RWPE2 (cell line): Measurements from ENCODE around the gene ASNSD1.

Experiments used
- ATAC-seq: fragments of 200-7000 bp; cut with Tn5 transposase; 3 replicates; pipeline ENCODE4 v1.9.1; 2021; ENCODE audit warnings: low read depth
- DNase-seq: peaks from one replicate; pipeline ENCODE4 v3.0.0-alpha.2; 2020; ENCODE audit warnings: low spot score
- H3K27ac ChIP-seq: fragments of 450-650 bp; 2 replicates; pipeline ENCODE4 v1.5.1; 2017; ENCODE audit warnings: mild to moderate bottlenecking; ENCODE audit not compliant: poor library complexity, severe bottlenecking
- H3K27me3 ChIP-seq: fragments of 250-450 bp; sonication (Bioruptor Pico); 2 replicates; pipeline ENCODE4 v1.5.1; 2021; ENCODE audit warnings: mild to moderate bottlenecking, moderate library complexity; ENCODE audit not compliant: insufficient read depth, poor library complexity, severe bottlenecking
- H3K36me3 ChIP-seq: fragments of 250-450 bp; sonication (Bioruptor Pico); 2 replicates; pipeline ENCODE4 v1.5.1; 2020; ENCODE audit warnings: low read depth, mild to moderate bottlenecking, moderate library complexity
- H3K4me1 ChIP-seq: fragments of 250-450 bp; sonication (Bioruptor Pico); 2 replicates; pipeline ENCODE4 v1.5.1; 2021; ENCODE audit warnings: mild to moderate bottlenecking, moderate library complexity; ENCODE audit not compliant: insufficient read depth, poor library complexity, severe bottlenecking
- H3K4me3 ChIP-seq: fragments of 250-450 bp; sonication (Bioruptor Pico); 2 replicates; pipeline ENCODE4 v1.5.1; 2021; ENCODE audit warnings: mild to moderate bottlenecking, moderate library complexity; ENCODE audit not compliant: severe bottlenecking
- H3K9me3 ChIP-seq: fragments of 250-450 bp; sonication (Bioruptor Pico); 2 replicates; pipeline ENCODE4 v1.5.1; 2021; ENCODE audit warnings: mild to moderate bottlenecking, moderate library complexity; ENCODE audit not compliant: severe bottlenecking
- CTCF ChIP-seq: fragments of 450-650 bp; IDR thresholded peaks from one replicate; pipeline ENCODE4 v1.5.1; 2017; ENCODE audit warnings: mild to moderate bottlenecking, moderate library complexity; ENCODE audit not compliant: poor library complexity, severe bottlenecking

Gene ASNSD1

GRCh38 chr2:189633392-189633811 is 27.9 kb upstream of the ASNSD1 start:
- no peaks in the 10 kb centered on the region for H3K9me3 ChIP-seq
- ATAC-seq (no peak), DNase-seq (no peak)
- H3K27me3 ChIP-seq = no peaks in the 10 kb centered on the region
- no peaks in the 10 kb centered on the region for H3K4me1 ChIP-seq
- H3K4me3 ChIP-seq = no peak overlapping the region
- TF ChIP-seq CTCF = peak; percentile 30
- no peak overlapping the region for H3K27ac ChIP-seq
- H3K36me3 ChIP-seq = no peaks in the 10 kb centered on the region

GRCh38 chr2:189635353-189635752 is 25.9 kb upstream of the ASNSD1 start:
- Histone ChIP-seq H3K27ac (no peak overlapping the region), H3K9me3 (no peaks in the 10 kb centered on the region), H3K4me3 (no peak overlapping the region), H3K27me3 (no peaks in the 10 kb centered on the region), H3K36me3 (no peaks in the 10 kb centered on the region), H3K4me1 (no peaks in the 10 kb centered on the region)
- TF ChIP-seq CTCF = no peak
- ATAC-seq (no peak), DNase-seq (no peak)

DNA sequence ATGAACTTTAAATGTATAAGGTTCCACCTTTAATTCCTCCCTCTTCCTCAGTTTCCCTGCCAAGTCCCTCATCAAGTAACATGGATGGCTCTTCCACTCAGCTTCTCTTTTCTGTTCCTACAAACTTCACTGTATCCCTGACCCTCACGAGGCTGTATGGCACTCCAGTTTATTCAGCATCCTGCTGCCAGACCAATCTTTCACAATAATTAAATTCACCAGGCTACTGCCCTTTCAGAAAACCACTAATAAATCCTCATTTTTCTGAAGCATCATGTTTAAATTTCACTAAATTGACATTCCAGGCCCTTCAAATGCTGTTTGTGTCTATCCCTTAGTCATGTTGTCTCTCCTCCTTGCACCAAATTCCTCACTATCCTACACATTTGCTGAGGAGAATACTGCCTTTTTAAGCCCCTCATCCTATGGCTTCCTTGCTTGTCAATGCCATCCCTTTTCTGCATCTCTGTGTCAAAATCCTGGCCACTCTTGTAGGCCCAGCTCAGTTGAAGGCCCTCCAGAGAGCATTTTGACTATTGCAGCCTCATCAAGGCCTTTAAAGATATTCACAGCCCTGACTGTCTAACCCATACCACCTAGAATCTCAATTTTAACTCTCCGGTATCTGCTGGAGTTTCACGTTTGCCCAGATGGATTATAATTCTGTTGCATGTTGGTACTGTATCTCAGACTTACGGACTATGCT is 22.8 kb upstream of the ASNSD1 start:
- H3K27me3 ChIP-seq = no peaks in the 10 kb centered on the region
- no peaks in the 10 kb centered on the region for H3K4me1 ChIP-seq
- TF ChIP-seq CTCF = no peak
- no peak for DNase-seq
- H3K27ac ChIP-seq = no peak overlapping the region
- no peaks in the 10 kb centered on the region for H3K36me3 ChIP-seq
- H3K4me3 ChIP-seq = no peak overlapping the region
- no peaks in the 10 kb centered on the region for H3K9me3 ChIP-seq
- no peak for ATAC-seq

- ATAC-seq (no peak), DNase-seq (no peak)
- no peaks in the 10 kb centered on the region for H3K9me3 ChIP-seq
- H3K4me3 ChIP-seq = no peak overlapping the region
- TF ChIP-seq CTCF = no peak
- no peak overlapping the region for H3K27ac ChIP-seq
- no peaks in the 10 kb centered on the region for H3K27me3 ChIP-seq
- no peaks in the 10 kb centered on the region for H3K4me1 ChIP-seq
- no peaks in the 10 kb centered on the region for H3K36me3 ChIP-seq
These were observed 22.2 kb upstream of the ASNSD1 start for GRCh38 chr2:189639007-189639609.

- Histone ChIP-seq H3K27me3 (no peaks in the 10 kb centered on the region), H3K27ac (no peak overlapping the region), H3K9me3 (no peaks in the 10 kb centered on the region), H3K4me3 (no peak overlapping the region), H3K4me1 (no peaks in the 10 kb centered on the region), H3K36me3 (no peaks in the 10 kb centered on the region)
- TF ChIP-seq CTCF = no peak
- DNase-seq (no peak), ATAC-seq (no peak)
These were observed 20.3 kb upstream of the ASNSD1 start for GRCh38 chr2:189641002-189641401.
